22Rv1 (cell line): ENCODE data around the gene AHCY.

Source experiments
- CTCF ChIP-seq: fragments of 450-650 bp; IDR thresholded peaks from 2 replicates; pipeline ENCODE4 v1.5.1; 2017; ENCODE audit warnings: mild to moderate bottlenecking
- ZFX ChIP-seq: fragments of 450-650 bp; IDR thresholded peaks from 2 replicates; pipeline ENCODE4 v1.6.1; 2017; ENCODE audit warnings: antibody characterized with exemption, borderline replicate concordance

- TF ChIP-seq CTCF (no peak), ZFX (no peak)
Measured at GRCh38 chr20:34282041-34282440, 21.1 kb downstream of the AHCY start.
